ENCODE results near the gene ROR1.

ROR1 gene

GRCh38 chr1:63859480-63860275, 85.9 kb downstream of the ROR1 start:
- Mint-ChIP-seq H3K4me3 (no peak overlapping the region), H3K27me3 (peaks cover 6% of the 10 kb centered on the region), H3K36me3 (ENCODE audit: low read depth) (no peaks in the 10 kb centered on the region), H3K27ac (no peak overlapping the region), H3K4me1 (ENCODE audit: low read depth) (no peaks in the 10 kb centered on the region), H3K9me3 (peaks cover 16% of the 10 kb centered on the region)
- DNase-seq = no peak

- no peak overlapping the region for H3K4me3 Mint-ChIP-seq
- H3K27ac Mint-ChIP-seq = no peak overlapping the region
- no peaks in the 10 kb centered on the region for H3K36me3 Mint-ChIP-seq (ENCODE audit: low read depth)
- DNase-seq = no peak
- H3K9me3 Mint-ChIP-seq = peaks cover 6% of the 10 kb centered on the region
- peaks cover 6% of the 10 kb centered on the region for H3K27me3 Mint-ChIP-seq
- H3K4me1 Mint-ChIP-seq (ENCODE audit: low read depth) = no peaks in the 10 kb centered on the region
Observed at GRCh38 chr1:63861052-63861691, 87.4 kb downstream of the ROR1 start.

- no peak overlapping the region for H3K27ac Mint-ChIP-seq
- no peaks in the 10 kb centered on the region for H3K36me3 Mint-ChIP-seq (ENCODE audit: low read depth)
- H3K9me3 Mint-ChIP-seq = no peaks in the 10 kb centered on the region
- no peaks in the 10 kb centered on the region for H3K4me1 Mint-ChIP-seq (ENCODE audit: low read depth)
- H3K27me3 Mint-ChIP-seq = peaks cover 6% of the 10 kb centered on the region
- no peak for DNase-seq
- no peak overlapping the region for H3K4me3 Mint-ChIP-seq
Observed at GRCh38 chr1:63863145-63863544, 89.3 kb downstream of the ROR1 start.

- H3K27ac Mint-ChIP-seq = no peak overlapping the region
- no peaks in the 10 kb centered on the region for H3K9me3 Mint-ChIP-seq
- no peak for DNase-seq
- H3K36me3 Mint-ChIP-seq (ENCODE audit: low read depth) = no peaks in the 10 kb centered on the region
- no peaks in the 10 kb centered on the region for H3K4me1 Mint-ChIP-seq (ENCODE audit: low read depth)
- peaks cover 6% of the 10 kb centered on the region for H3K27me3 Mint-ChIP-seq
- no peak overlapping the region for H3K4me3 Mint-ChIP-seq
Observed at GRCh38 chr1:63864224-63864641, 90.4 kb downstream of the ROR1 start.

- Mint-ChIP-seq H3K4me1 (ENCODE audit: low read depth) (no peaks in the 10 kb centered on the region), H3K9me3 (no peaks in the 10 kb centered on the region), H3K4me3 (no peak overlapping the region), H3K27me3 (peaks cover 3% of the 10 kb centered on the region), H3K27ac (no peak overlapping the region), H3K36me3 (ENCODE audit: low read depth) (no peaks in the 10 kb centered on the region)
- DNase-seq = no peak
Observed at GRCh38 chr1:63865561-63865960, 91.7 kb downstream of the ROR1 start.

GRCh38 chr1:63866084-63866483, 92.3 kb downstream of the ROR1 start:
- Mint-ChIP-seq H3K36me3 (ENCODE audit: low read depth) (no peaks in the 10 kb centered on the region), H3K4me3 (no peak overlapping the region), H3K27ac (no peak overlapping the region), H3K9me3 (no peaks in the 10 kb centered on the region), H3K4me1 (ENCODE audit: low read depth) (no peaks in the 10 kb centered on the region), H3K27me3 (no peaks in the 10 kb centered on the region)
- no peak for DNase-seq

- Mint-ChIP-seq H3K4me1 (ENCODE audit: low read depth) (no peaks in the 10 kb centered on the region), H3K36me3 (ENCODE audit: low read depth) (no peaks in the 10 kb centered on the region), H3K9me3 (no peaks in the 10 kb centered on the region), H3K27ac (no peak overlapping the region), H3K4me3 (no peak overlapping the region), H3K27me3 (no peaks in the 10 kb centered on the region)
- no peak for DNase-seq
Observed at GRCh38 chr1:63867429-63868176, 93.8 kb downstream of the ROR1 start.

GRCh38 chr1:63868268-63868781, 94.5 kb downstream of the ROR1 start:
- Mint-ChIP-seq H3K27me3 (no peaks in the 10 kb centered on the region), H3K4me1 (ENCODE audit: low read depth) (no peaks in the 10 kb centered on the region), H3K9me3 (no peaks in the 10 kb centered on the region), H3K36me3 (ENCODE audit: low read depth) (no peaks in the 10 kb centered on the region), H3K27ac (no peak overlapping the region), H3K4me3 (no peak overlapping the region)
- no peak for DNase-seq

GRCh38 chr1:63870152-63870551, 96.3 kb downstream of the ROR1 start:
- Mint-ChIP-seq H3K4me1 (ENCODE audit: low read depth) (no peaks in the 10 kb centered on the region), H3K36me3 (ENCODE audit: low read depth) (no peaks in the 10 kb centered on the region), H3K9me3 (no peaks in the 10 kb centered on the region), H3K27ac (no peak overlapping the region), H3K4me3 (no peak overlapping the region), H3K27me3 (no peaks in the 10 kb centered on the region)
- DNase-seq = no peak

- Mint-ChIP-seq H3K36me3 (ENCODE audit: low read depth) (no peaks in the 10 kb centered on the region), H3K9me3 (no peaks in the 10 kb centered on the region), H3K27ac (no peak overlapping the region), H3K27me3 (no peaks in the 10 kb centered on the region), H3K4me1 (ENCODE audit: low read depth) (no peaks in the 10 kb centered on the region), H3K4me3 (no peak overlapping the region)
- no peak for DNase-seq
Observed at GRCh38 chr1:63871463-63871862, 97.6 kb downstream of the ROR1 start.

GRCh38 chr1:63873751-63874150, 99.9 kb downstream of the ROR1 start:
- H3K36me3 Mint-ChIP-seq (ENCODE audit: low read depth) = no peaks in the 10 kb centered on the region
- no peaks in the 10 kb centered on the region for H3K9me3 Mint-ChIP-seq
- H3K4me3 Mint-ChIP-seq = no peak overlapping the region
- no peak for DNase-seq
- peaks cover 7% of the 10 kb centered on the region for H3K27me3 Mint-ChIP-seq
- no peak overlapping the region for H3K27ac Mint-ChIP-seq
- H3K4me1 Mint-ChIP-seq (ENCODE audit: low read depth) = no peaks in the 10 kb centered on the region

GRCh38 chr1:63874278-63874880, 100.6 kb downstream of the ROR1 start:
- peaks cover 7% of the 10 kb centered on the region for H3K27me3 Mint-ChIP-seq
- H3K4me3 Mint-ChIP-seq = no peak overlapping the region
- H3K9me3 Mint-ChIP-seq = no peaks in the 10 kb centered on the region
- no peak for DNase-seq
- H3K36me3 Mint-ChIP-seq (ENCODE audit: low read depth) = no peaks in the 10 kb centered on the region
- no peak overlapping the region for H3K27ac Mint-ChIP-seq
- H3K4me1 Mint-ChIP-seq (ENCODE audit: low read depth) = no peaks in the 10 kb centered on the region

- H3K27ac Mint-ChIP-seq = no peak overlapping the region
- H3K36me3 Mint-ChIP-seq (ENCODE audit: low read depth) = no peaks in the 10 kb centered on the region
- H3K9me3 Mint-ChIP-seq = no peaks in the 10 kb centered on the region
- no peak for DNase-seq
- no peak overlapping the region for H3K4me3 Mint-ChIP-seq
- H3K4me1 Mint-ChIP-seq (ENCODE audit: low read depth) = no peaks in the 10 kb centered on the region
- H3K27me3 Mint-ChIP-seq = peaks cover 7% of the 10 kb centered on the region
Observed at GRCh38 chr1:63875636-63876035, 101.8 kb downstream of the ROR1 start.

GRCh38 chr1:63877021-63877767, 103.4 kb downstream of the ROR1 start:
- no peaks in the 10 kb centered on the region for H3K36me3 Mint-ChIP-seq (ENCODE audit: low read depth)
- DNase-seq = no peak
- no peaks in the 10 kb centered on the region for H3K4me1 Mint-ChIP-seq (ENCODE audit: low read depth)
- peaks cover 7% of the 10 kb centered on the region for H3K27me3 Mint-ChIP-seq
- no peak overlapping the region for H3K27ac Mint-ChIP-seq
- no peak overlapping the region for H3K4me3 Mint-ChIP-seq
- no peaks in the 10 kb centered on the region for H3K9me3 Mint-ChIP-seq

All from activated T-cell treated with anti-CD3 and anti-CD28 coated beads, Interleukin-2, amount 50 U/mL, for 24 hours (primary cell).